Activated CD8-positive, alpha-beta memory T cell treated with anti-CD3 and anti-CD28 coated beads for 1 hour (primary cell): ENCODE measurements around the gene LMTK2.
"Not testable (repeated sequence)": the region's sequence is repeated elsewhere in the genome, so short reads cannot be mapped to it uniquely, and the experiment has no call there.

ENCODE experiments used
- DNase-seq, 2 donors: peaks; one replicate each; pipeline ENCODE4 v3.0.0-alpha.2; 2020; ENCODE audit warnings: low read depth in 1 of 2; ENCODE audit errors: extremely low read depth in 1 of 2

Gene LMTK2

GRCh38 chr7:98102170-98102569 lies 4.5 kb upstream of the LMTK2 start:
- no peak for DNase-seq

DNA sequence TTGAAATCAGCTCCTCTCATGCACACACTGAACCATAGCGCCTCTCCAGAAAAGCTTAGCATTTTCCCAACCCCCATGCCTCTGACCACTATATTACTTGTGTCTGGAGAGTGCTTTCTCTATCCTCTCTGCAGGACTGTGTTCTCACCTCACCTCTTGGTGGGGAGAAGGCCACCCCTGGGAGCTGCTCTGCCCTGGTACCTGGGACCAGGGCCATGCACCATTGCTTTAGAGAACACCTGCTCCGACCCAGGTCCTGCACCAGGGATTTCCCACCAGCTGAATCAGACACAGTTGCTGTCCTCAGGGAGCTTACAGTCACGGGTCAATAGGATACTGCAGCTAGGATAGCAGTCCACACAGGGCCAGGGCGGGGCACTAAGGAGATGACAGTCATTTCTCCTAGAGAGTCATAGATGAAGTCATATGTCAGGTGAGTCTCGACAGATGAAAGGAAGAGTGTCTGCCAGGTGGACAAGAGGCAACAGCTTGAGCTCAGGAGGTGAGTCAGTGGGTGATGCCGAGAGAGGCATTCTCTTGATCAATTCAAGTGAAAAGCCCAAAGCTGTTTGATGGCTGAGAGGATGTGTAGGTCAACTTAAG lies 619 bp upstream of the LMTK2 start:
- DNase-seq = no peak

- DNase-seq = no peak
These were observed 655 bp downstream of the LMTK2 start for GRCh38 chr7:98107313-98107721.

- no peak for DNase-seq
These were observed 3.8 kb downstream of the LMTK2 start for GRCh38 chr7:98110249-98111022.

- DNase-seq = no peak
These were observed 5.4 kb downstream of the LMTK2 start for GRCh38 chr7:98112077-98112476.

GRCh38 chr7:98115746-98116525 lies 9.3 kb downstream of the LMTK2 start:
- DNase-seq = no peak

GRCh38 chr7:98116656-98117461 lies 10.2 kb downstream of the LMTK2 start:
- no peak for DNase-seq

DNA sequence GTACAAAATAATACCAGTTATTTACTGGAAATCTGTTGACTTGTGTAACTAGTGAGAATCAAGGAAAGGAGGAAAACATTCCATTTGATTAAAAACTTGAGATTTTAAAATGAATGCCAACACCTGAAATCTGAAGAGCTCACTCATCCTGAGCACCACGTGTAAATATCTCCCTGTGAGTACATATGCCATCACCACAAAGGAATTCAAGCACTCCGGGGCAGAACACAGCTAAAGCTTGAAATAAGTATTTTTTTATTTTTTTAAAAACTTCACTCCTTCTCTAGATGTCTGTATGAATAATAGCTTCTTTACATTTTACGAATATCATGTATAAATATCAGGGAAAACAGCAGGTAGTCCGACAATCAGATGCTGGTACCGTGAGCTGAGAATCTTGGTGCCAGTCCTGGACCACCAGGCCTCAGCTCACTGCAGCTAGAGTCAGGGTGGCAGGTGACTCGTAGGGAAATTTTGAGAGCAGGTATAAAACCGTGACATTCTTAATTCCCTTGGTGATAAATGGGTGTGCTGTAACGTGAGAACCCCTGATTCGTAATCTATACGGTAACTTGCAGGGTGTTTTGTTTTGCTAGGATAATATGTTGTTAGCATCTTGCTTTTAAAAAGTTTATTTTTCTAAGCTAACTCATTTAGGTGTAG lies 12.7 kb downstream of the LMTK2 start:
- DNase-seq = no peak

DNA sequence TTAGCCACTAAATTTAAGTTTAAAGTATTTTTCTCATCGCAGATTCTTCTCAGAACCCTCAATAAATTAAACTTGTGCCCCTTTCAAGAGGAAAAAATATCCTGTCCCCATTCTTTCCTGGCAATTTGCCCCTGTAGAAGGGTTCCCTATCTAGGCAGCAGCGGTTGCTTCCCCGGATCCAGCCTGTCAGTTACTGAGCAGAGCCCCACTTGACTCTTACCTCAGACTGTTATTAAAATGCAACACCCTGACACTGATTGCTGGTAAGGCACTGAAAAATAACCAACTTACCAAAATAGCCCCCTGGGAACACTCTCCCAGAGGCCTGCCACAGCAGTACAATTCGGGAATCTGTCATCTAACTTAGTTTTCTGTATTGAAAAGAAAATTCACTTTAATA lies 13.9 kb downstream of the LMTK2 start:
- DNase-seq = no peak

DNA sequence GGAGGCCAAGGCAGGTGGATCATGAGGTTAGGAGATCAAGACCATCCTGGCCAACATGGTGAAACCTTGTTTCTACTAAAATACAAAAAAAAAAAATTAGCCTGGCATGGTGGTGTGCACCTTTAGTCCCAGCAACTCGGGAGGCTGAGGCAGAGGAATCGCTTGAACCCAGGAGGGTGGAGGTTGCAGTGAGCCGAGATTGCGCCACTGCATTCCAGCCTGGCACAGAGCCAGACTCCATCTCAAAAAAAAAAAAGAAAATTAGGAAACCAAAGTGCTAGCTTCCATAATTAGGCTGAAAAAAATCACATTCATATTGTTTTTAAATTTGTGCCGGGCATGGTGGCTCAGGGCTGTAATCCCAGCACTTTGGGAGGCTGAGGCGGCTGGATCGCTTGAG lies 14.7 kb downstream of the LMTK2 start:
- not testable (repeated sequence) for DNase-seq

DNA sequence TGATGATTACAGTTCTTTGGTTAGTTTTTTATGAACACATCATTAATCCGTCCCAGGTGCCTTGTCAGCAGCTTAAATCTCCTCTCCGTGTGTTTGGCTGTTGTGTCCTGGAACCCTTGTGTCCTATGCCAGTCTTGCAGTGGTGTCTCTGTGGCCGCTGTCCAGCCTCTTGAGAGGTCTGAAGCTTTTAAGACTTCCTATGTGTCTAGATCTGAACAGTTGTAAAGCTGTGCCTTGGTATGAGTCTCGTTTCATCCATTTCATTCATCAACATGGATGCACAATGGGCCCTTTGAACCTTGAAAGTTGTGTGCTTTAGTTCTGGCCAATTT lies 16.7 kb downstream of the LMTK2 start:
- no peak for DNase-seq

DNA sequence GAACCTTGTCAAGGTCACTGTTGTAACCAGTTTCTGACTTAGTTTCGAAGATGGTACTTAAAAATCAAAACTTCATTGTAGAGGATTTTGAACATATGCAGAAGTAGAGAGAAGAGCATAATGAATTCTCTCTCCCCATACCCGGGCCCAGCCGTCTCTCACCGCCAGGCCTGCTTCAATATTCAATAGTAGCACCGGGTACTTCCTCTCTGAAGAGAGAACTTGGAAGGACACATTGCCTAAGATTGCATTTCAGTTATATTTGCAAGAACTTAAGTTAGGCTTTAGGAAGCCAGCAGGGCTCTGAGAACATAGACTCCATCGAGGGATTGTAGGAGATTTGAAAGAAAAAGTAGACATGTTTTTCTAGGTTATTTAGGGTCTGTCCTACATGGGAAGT lies 19.1 kb downstream of the LMTK2 start:
- DNase-seq = no peak

DNA sequence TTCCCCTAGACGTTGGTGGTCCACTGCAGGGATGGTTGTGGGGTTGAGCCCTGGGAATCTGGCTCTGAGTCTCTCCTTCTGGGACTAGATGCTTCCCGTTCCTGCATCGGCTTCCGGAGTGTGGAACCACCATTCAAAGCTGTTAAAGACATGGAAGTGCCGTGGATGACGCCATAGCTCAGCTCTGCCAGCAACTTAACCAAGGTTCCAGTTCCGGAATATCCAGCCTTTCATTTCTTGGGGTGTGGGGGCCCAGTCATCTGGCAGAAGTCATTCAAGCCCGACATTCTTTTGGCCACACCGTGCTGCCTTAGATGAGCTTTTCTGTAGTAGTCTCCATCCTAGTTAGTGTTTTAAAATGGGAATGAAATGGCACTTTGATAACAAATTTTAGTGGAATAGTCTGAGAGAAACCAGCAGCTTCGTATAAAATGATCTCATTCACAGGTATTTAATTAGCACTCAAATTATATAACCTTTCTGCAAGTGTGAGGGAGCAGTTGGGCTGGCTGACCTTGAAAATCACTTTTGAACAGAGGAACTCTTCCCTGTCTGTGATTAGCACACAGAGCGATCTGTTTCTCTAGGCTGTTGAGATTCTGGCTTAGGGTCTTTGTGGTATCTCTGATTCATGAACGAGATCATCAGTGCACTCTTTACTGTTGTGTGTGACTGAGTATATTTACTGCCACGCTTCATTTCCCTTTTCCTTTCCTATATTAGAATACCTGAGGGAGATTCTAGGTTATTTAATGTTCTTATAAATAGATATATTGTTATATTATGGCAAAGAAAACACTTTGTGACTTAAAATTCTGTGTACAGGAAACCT lies 19.9 kb downstream of the LMTK2 start:
- no peak for DNase-seq

DNA sequence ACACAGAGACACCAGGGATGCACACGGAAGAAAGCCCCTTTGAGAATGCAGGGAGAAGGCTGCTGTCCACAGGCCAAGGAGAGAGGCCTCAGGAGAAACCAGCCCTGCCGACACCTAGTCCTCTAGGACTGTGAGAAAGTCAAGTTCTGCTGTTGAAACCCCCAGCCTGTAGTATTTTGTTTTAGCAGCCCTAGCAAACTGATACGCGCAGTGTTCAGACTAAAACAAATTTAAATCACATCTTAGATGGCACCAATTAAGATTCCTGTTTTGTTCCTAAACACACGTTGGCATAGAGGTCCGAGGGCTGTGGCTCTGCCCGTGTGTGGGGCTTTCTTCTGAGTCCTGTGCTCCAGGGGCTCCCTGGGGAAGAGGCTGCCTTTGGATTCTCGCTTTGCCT lies 21.7 kb downstream of the LMTK2 start:
- DNase-seq = no peak

GRCh38 chr7:98130959-98131358 lies 24.3 kb downstream of the LMTK2 start:
- no peak for DNase-seq

DNA sequence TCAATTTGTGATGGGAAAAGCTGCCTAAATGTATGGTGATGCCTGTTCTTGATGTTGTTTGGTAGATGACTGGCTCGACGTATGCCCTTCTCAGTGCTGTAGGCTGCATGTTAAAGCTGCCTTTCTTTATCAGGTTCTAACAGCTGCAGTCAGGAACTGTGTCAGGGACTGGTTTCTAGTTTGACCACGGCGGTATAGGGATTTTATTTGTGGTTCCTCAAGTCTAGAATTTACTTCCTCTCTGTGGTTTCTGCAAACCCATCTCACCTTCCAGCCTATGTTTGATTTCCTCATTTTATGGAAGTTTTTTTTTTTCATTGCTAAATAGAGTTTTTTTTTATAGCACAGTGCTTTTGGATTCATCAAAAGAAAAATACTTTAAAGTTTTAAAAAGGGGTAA lies 26.5 kb downstream of the LMTK2 start:
- no peak for DNase-seq

DNA sequence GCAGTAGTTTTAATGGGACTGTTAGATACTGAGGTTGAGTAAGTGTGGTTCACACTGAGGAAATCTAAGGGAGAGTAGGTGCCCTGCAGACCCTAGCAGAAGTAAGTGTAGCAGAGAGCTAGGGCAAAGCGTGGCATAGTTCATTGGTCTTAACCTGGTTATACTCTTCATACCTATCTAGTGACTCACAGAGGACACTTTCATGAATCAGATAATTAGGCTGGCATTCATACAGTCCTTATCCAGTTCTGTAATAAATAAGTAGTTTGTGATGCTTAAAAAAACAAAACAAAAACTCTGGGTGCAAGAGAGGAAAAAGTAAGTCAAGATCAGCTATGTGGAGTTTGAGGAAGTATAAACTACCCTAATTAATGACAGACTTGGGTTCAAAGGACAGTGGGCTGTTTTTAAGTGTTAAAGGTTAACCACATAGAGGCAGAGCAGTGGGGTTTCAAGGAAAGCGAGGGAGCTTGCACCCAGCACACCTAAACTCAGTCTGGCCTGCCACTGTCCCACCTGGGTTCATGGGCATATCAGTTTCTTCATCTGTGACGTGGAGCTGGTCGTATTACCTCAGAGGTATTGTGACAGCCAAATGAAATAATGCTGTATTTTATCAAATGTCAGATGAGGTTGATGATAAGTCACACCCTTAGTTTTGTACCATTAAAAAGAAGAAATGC lies 27.1 kb downstream of the LMTK2 start:
- DNase-seq = no peak

DNA sequence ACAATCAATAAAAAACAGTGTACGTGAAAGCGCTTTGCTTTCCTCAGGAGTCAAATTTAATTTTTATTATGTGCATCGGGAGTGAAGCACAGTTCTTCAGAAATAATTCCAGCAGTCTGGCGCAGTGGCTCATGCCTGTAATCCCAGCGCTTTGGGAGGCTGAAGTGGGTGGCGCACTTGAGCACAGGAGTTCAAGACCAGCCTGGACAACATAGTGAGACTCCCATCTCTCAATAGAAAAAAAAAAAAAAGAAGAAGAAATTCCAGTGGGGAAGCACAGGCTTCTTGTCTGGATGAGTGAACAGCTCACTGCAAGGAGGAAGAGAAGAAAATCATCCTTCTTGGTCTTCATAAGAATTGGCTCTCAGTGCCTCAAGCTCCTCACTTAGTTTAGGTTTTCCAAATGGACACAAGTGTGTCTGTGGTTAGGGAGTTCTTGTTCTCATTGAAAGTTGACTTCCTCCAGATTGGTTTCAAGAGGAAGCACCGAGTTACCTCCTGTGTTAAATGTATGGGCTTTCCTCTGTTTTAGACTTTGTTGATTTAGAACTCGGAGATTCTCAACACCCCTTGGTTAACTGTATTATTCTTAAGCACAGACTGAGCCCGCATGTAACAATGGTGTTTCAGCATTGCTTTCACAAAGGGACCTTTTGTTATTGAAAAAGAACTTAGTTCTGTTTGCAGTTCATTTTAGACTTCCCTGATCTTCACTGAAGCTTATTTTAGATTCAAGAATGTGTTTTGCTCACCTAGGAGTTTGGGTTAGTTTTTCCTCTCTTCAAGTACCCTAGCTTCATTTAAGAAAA lies 28.0 kb downstream of the LMTK2 start:
- no peak for DNase-seq
